Hepatocyte (in vitro differentiated cells): ENCODE data around the gene SORCS2.

ENCODE experiments used
- EZH2 ChIP-seq: fragments of 200-600 bp; sonication (generic); IDR thresholded peaks from 2 replicates; pipeline ENCODE4 v1.6.1; 2016; ENCODE audit warnings: antibody characterized with exemption, mild to moderate bottlenecking, borderline replicate concordance
- EZH2phosphoT487 ChIP-seq: fragments of 200-600 bp; sonication (generic); IDR thresholded peaks from one replicate; pipeline ENCODE4 v1.6.1; 2018; ENCODE audit warnings: antibody characterized with exemption, mild to moderate bottlenecking, low read depth, moderate library complexity; ENCODE audit not compliant: unreplicated experiment, severe bottlenecking
- TF ChIP-seq, protein P1 (sequence below): fragments of 200-600 bp; sonication (generic); IDR thresholded peaks from 2 replicates; pipeline ENCODE4 v1.5.1; 2016; ENCODE audit warnings: antibody characterized with exemption, mild to moderate bottlenecking; ENCODE audit not compliant: poor library complexity

DNA sequence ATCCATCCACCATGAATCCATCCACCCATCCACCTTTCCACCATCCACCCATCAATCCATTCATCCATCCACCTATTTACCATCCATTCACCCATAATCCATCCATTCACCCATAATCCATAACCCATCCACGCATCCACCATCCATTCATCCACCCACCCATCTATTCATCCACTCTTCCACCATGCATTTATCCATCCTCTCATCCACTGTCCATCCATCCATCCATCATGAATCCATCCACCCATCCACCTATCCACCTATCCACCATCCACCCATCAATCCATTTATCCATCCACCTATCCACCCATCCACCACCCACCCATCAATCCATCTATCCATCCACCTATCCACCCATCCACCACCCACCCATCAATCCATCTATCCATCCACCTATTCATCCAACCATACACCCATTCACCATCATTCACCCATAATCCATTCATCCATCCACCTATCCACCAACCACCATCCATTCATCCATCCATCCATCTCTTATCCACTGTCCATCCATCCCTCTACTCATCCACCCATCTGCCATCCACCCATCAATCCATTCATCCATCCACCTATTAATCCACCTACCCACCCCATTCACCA, 422.1 kb downstream of the SORCS2 start:
- TF ChIP-seq, protein P1, sequence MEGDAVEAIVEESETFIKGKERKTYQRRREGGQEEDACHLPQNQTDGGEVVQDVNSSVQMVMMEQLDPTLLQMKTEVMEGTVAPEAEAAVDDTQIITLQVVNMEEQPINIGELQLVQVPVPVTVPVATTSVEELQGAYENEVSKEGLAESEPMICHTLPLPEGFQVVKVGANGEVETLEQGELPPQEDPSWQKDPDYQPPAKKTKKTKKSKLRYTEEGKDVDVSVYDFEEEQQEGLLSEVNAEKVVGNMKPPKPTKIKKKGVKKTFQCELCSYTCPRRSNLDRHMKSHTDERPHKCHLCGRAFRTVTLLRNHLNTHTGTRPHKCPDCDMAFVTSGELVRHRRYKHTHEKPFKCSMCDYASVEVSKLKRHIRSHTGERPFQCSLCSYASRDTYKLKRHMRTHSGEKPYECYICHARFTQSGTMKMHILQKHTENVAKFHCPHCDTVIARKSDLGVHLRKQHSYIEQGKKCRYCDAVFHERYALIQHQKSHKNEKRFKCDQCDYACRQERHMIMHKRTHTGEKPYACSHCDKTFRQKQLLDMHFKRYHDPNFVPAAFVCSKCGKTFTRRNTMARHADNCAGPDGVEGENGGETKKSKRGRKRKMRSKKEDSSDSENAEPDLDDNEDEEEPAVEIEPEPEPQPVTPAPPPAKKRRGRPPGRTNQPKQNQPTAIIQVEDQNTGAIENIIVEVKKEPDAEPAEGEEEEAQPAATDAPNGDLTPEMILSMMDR, result no peak
- TF ChIP-seq EZH2phosphoT487, result no peak
- TF ChIP-seq EZH2, result no peak
